Mesenchymal stem cell (in vitro differentiated cells and primary cell): ENCODE results near the gene NPHP4.

ENCODE experiments used
- DNase-seq: peaks from one replicate; pipeline ENCODE4 v3.0.0-alpha.2; 2013
- H2AFZ ChIP-seq: one replicate; pipeline ENCODE4 v1.6.1; 2013; ENCODE audit warnings: low read depth, mild to moderate bottlenecking, control low read depth, inconsistent platforms, low read length, moderate library complexity
- H2AK5ac ChIP-seq: 2 replicates; pipeline ENCODE4 v1.6.1; 2013; ENCODE audit warnings: low read length, moderate library complexity, mild to moderate bottlenecking, inconsistent platforms; ENCODE audit not compliant: severe bottlenecking
- H2BK120ac ChIP-seq: one replicate; pipeline ENCODE4 v1.6.1; 2013; ENCODE audit warnings: low read depth, mild to moderate bottlenecking, inconsistent platforms, low read length, moderate library complexity
- H2BK12ac ChIP-seq, 2 experiments: one replicate each; pipeline ENCODE4 v1.6.1; 2013; ENCODE audit warnings: inconsistent platforms in 2 of 2, low read length in 2 of 2, mild to moderate bottlenecking in 2 of 2, moderate library complexity in 2 of 2, control low read depth in 1 of 2
- H2BK15ac ChIP-seq: one replicate; pipeline ENCODE4 v1.6.1; 2013; ENCODE audit warnings: mild to moderate bottlenecking, low read depth, inconsistent platforms; ENCODE audit not compliant: poor library complexity, severe bottlenecking
- H2BK5ac ChIP-seq: 2 replicates; pipeline ENCODE4 v1.6.1; 2013; ENCODE audit warnings: low read depth, mild to moderate bottlenecking, low read length, control low read depth, inconsistent platforms; ENCODE audit not compliant: poor library complexity, severe bottlenecking
- H3K14ac ChIP-seq, 2 experiments: one replicate each; pipeline ENCODE4 v1.6.1; 2013; ENCODE audit warnings: inconsistent platforms in 2 of 2, low read length in 2 of 2, control low read depth in 1 of 2, mild to moderate bottlenecking in 1 of 2, moderate library complexity in 1 of 2
- H3K18ac ChIP-seq, 2 experiments: one replicate each; pipeline ENCODE4 v1.6.1; 2013; ENCODE audit warnings: inconsistent platforms in 2 of 2, low read length in 2 of 2, control low read depth in 1 of 2, low read depth in 1 of 2, mild to moderate bottlenecking in 1 of 2
- H3K23ac ChIP-seq, 2 experiments: one replicate each; pipeline ENCODE4 v1.6.1; 2013; ENCODE audit warnings: inconsistent platforms in 2 of 2, low read length in 2 of 2, mild to moderate bottlenecking in 2 of 2, moderate library complexity in 2 of 2, control low read depth in 1 of 2
- H3K27ac ChIP-seq: 2 replicates; pipeline ENCODE4 v1.5.1; 2013; ENCODE audit warnings: mild to moderate bottlenecking, moderate library complexity, low read length, control low read depth, inconsistent platforms; ENCODE audit not compliant: poor library complexity, severe bottlenecking
- H3K27me3 ChIP-seq, 2 experiments: 2 replicates each; pipeline versions ENCODE4 v1.6.1 to v1.7.0; 2013; ENCODE audit warnings: low read length in 2 of 2, mild to moderate bottlenecking in 2 of 2, moderate library complexity in 2 of 2, control low read depth in 1 of 2, inconsistent platforms in 1 of 2; ENCODE audit not compliant: control insufficient read depth in 1 of 2, insufficient read depth in 1 of 2
- H3K36me3 ChIP-seq, 2 experiments: 2 replicates each; pipeline versions ENCODE4 v1.6.1 to v1.7.0; 2013; ENCODE audit warnings: low read length in 2 of 2, control low read depth in 1 of 2, inconsistent platforms in 1 of 2, low read depth in 1 of 2, mild to moderate bottlenecking in 1 of 2; ENCODE audit not compliant: insufficient read depth in 2 of 2, control insufficient read depth in 1 of 2
- H3K4ac ChIP-seq, 2 experiments: one replicate each; pipeline ENCODE4 v1.6.1; 2013; ENCODE audit warnings: inconsistent platforms in 2 of 2, low read length in 2 of 2, mild to moderate bottlenecking in 2 of 2, moderate library complexity in 2 of 2, control low read depth in 1 of 2, low read depth in 1 of 2
- H3K4me1 ChIP-seq: 2 replicates; pipeline ENCODE4 v1.6.1; 2013; ENCODE audit warnings: low read depth, low read length, control low read depth; ENCODE audit not compliant: control insufficient read depth, insufficient read depth
- H3K4me2 ChIP-seq: 2 replicates; pipeline ENCODE4 v1.6.1; 2013; ENCODE audit warnings: low read length, mild to moderate bottlenecking, inconsistent platforms; ENCODE audit not compliant: poor library complexity, severe bottlenecking
- H3K4me3 ChIP-seq, 2 experiments: 2 replicates each; pipeline versions ENCODE4 v1.5.1 to v1.7.0; 2013; ENCODE audit warnings: low read length in 2 of 2, mild to moderate bottlenecking in 2 of 2, control low read depth in 1 of 2, low read depth in 1 of 2; ENCODE audit not compliant: insufficient read depth in 1 of 2
- H3K79me1 ChIP-seq: replicated peaks from 2 replicates; pipeline ENCODE4 v1.6.1; 2013; ENCODE audit warnings: mild to moderate bottlenecking, control low read depth, low read length, inconsistent platforms; ENCODE audit not compliant: poor library complexity, severe bottlenecking
- H3K9ac ChIP-seq: 2 replicates; pipeline ENCODE4 v1.7.0; 2013; ENCODE audit warnings: mild to moderate bottlenecking, low read length, moderate library complexity
- H3K9me3 ChIP-seq: 2 replicates; pipeline ENCODE4 v1.7.0; 2013; ENCODE audit warnings: mild to moderate bottlenecking, low read length; ENCODE audit not compliant: control insufficient read depth
- H4K8ac ChIP-seq: one replicate; pipeline ENCODE4 v1.6.1; 2013; ENCODE audit warnings: inconsistent platforms, mild to moderate bottlenecking, low read length, moderate library complexity
- H4K91ac ChIP-seq: one replicate; pipeline ENCODE4 v1.6.1; 2013; ENCODE audit warnings: mild to moderate bottlenecking, low read length, inconsistent platforms
- WGBS: methylation state at CpG from one replicate; pipeline ENCODE4 v1.1.7; 2013; ENCODE audit warnings: mixed read lengths; 5-methylcytosine and 5-hydroxymethylcytosine counted together

The NPHP4 gene

DNA sequence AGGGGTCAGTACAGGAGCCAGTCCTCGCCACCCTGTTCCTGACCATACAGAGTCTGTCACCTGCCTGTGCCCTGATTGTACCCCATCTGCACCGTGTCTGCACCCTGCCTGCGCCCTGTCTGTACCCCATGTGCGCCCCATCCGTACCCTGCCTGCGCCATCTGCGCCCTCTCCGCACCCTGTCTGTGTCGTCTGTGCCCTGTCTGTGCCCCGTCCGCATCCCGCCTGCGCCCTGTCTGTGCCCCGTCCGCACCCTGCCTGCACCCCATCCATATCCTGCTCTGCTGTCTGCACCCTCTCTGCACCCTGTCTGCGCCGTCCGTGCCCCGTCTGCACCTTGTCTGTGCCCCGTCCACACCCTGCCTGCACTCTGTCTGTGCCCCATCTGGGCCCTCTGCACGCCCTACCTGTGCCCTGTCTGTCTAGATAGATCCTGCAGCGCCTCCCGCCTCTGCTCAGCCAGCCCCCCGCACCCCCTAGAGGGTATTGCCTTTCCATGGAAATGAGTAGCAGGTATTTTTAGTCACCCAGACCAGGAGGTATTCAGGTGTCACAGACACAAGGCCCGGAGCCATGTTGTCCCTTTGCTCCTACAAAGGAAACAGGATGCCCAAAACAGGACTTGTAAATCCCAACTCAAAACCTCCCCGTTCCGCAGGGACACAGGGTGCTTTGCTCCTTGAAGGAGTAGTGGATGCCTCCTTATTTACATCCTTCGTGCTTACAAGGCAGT, 7.7 kb upstream of the NPHP4 start:
- Histone ChIP-seq H3K4me2 (no peak overlapping the region), H2BK15ac (no peak overlapping the region), H3K4ac (no peak overlapping the region), H3K36me3 (peaks cover 0 to 10% of the 10 kb centered on the region in 2 experiments), H3K9ac (no peak overlapping the region), H3K27ac (no peak overlapping the region), H3K4me3 (no peak overlapping the region), H3K79me1 (peaks cover 11% of the 10 kb centered on the region), H2BK5ac (no peak overlapping the region), H3K14ac (peak overlapping the region in 1 of 2 experiments; percentile 63), H4K8ac (no peak overlapping the region), H2BK120ac (no peak overlapping the region), H3K23ac (no peak overlapping the region), H2AFZ (no peak overlapping the region), H4K91ac (no peak overlapping the region), H3K4me1 (peaks cover 12% of the 10 kb centered on the region), H3K18ac (no peak overlapping the region), H3K9me3 (no peaks in the 10 kb centered on the region), H2BK12ac (no peak overlapping the region), H2AK5ac (no peak overlapping the region), H3K27me3 (peaks cover 0 to 14% of the 10 kb centered on the region in 2 experiments)
- no peak for DNase-seq
- 91% methylated on average over 28 of the region's 28 CpGs for WGBS

DNA sequence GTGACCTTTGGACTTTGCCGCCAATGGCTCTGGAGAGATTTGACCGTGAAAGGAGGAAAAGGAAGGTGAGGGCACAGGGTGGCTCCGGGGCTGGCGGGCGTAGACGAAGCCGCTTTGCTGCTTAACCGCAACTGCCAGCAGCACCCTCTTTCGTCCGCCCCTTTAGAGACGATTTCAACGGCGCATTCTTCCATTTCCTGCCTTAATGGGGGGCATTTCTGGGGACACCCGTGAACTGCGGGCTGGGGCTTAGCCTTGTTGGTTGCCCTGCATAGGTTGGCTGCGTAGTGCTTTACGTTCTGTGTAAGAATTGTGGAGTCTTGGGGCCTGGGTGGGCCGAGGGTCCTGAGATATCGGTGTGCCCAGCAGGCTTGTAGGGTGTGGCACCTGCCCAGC, 6.7 kb upstream of the NPHP4 start:
- Histone ChIP-seq H3K23ac (no peak overlapping the region), H2BK15ac (no peak overlapping the region), H3K36me3 (peaks cover 0 to 10% of the 10 kb centered on the region in 2 experiments), H3K27ac (no peak overlapping the region), H3K79me1 (peaks cover 15% of the 10 kb centered on the region), H2BK12ac (no peak overlapping the region), H3K4me2 (no peak overlapping the region), H2BK5ac (no peak overlapping the region), H3K27me3 (peaks cover 0 to 13% of the 10 kb centered on the region in 2 experiments), H4K91ac (no peak overlapping the region), H4K8ac (no peak overlapping the region), H2AK5ac (no peak overlapping the region), H3K18ac (no peak overlapping the region), H2AFZ (no peak overlapping the region), H3K4me3 (no peak overlapping the region), H3K9ac (no peak overlapping the region), H3K4me1 (peaks cover 12% of the 10 kb centered on the region), H3K14ac (no peak overlapping the region), H2BK120ac (no peak overlapping the region), H3K9me3 (no peaks in the 10 kb centered on the region), H3K4ac (no peak overlapping the region)
- WGBS: 92% methylated on average over 19 of the region's 19 CpGs
- no peak for DNase-seq

DNA sequence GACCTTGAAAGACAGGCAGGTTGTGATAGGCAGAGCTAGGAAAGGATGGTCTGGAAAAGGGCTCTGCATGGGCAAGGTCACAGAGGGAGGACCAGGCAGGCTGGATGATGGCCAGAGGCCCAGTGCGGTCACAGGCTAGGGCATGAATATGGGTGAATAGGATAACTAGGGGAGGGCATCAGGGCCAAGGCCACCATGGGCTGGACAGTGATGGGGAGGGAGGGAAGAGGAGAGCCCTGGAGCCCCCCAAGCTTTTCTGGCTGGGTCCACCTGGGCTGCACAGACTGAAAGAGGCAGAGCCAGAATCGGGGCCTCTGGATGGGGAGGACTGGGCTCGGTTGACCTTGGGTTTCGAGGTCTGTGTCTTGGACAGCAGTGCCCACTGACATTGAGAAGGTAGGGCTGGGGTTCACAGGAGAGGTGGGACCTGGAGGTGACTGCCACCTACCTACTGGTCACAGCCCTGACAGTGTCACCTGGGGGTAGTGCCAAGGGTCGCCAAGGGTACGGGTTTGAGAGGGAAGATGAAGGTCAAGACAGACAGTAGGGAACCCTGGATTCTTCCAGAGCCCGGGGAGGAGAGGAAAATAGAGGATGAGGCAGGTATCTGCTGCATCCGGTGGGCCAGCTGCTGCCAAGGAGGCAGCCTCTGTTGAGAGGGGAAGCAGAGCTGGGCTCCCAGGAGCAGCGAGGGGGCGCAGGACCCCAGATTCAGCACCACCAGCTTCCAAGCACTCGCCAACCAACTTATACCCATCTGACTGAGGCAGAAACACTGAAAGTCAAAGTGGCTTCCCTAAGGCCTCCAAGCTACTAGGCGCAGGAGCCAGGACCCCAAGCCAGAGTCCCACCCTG, 6.1 kb upstream of the NPHP4 start:
- H3K18ac ChIP-seq: no peak overlapping the region
- no peak overlapping the region for H2BK12ac ChIP-seq
- no peak overlapping the region for H3K9ac ChIP-seq
- no peak overlapping the region for H3K27ac ChIP-seq
- WGBS: 91% methylated on average over 9 of the region's 12 CpGs
- peaks cover 0 to 10% of the 10 kb centered on the region in 2 experiments for H3K27me3 ChIP-seq
- peak overlapping the region in 1 of 2 experiments; percentile 9 for H3K14ac ChIP-seq
- no peak overlapping the region for H3K4me2 ChIP-seq
- no peak overlapping the region for H3K4ac ChIP-seq
- peaks cover 18% of the 10 kb centered on the region for H3K79me1 ChIP-seq
- H3K23ac ChIP-seq: no peak overlapping the region
- no peak overlapping the region for H4K8ac ChIP-seq
- H3K4me3 ChIP-seq: no peak overlapping the region
- no peak overlapping the region for H2BK15ac ChIP-seq
- H2AFZ ChIP-seq: no peak overlapping the region
- H4K91ac ChIP-seq: no peak overlapping the region
- H3K9me3 ChIP-seq: no peaks in the 10 kb centered on the region
- H2BK5ac ChIP-seq: no peak overlapping the region
- H2BK120ac ChIP-seq: no peak overlapping the region
- H2AK5ac ChIP-seq: no peak overlapping the region
- H3K4me1 ChIP-seq: peaks cover 17% of the 10 kb centered on the region
- peaks cover 0 to 10% of the 10 kb centered on the region in 2 experiments for H3K36me3 ChIP-seq
- no peak for DNase-seq

DNA sequence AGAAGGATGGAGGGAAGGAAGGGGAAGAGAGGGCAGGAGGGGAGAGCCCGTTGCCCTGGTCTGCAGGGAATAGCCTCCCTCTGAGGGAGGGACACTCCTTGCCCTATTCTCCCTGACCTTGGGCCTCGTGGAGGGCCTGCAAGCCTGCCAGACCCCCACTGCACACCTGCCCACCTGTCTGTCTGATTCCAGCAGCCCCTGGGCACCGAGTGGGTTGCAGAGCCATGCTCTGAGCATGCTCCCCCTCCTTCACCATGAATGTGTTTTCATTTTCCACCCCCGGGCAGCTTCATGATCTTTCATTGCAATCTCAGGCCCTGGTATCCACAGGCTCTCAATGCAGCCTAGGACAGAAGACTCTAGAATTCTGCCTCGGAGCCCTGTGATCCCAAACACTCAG, 5.1 kb upstream of the NPHP4 start:
- Histone ChIP-seq H2BK5ac (no peak overlapping the region), H3K14ac (no peak overlapping the region), H3K4me2 (no peak overlapping the region), H2AFZ (no peak overlapping the region), H2BK12ac (no peak overlapping the region), H3K27me3 (peaks cover 0 to 6% of the 10 kb centered on the region in 2 experiments), H2BK120ac (no peak overlapping the region), H3K79me1 (peaks cover 20% of the 10 kb centered on the region), H3K18ac (no peak overlapping the region), H3K4me3 (no peak overlapping the region), H4K8ac (no peak overlapping the region), H3K23ac (no peak overlapping the region), H3K4me1 (peaks cover 14% of the 10 kb centered on the region), H2BK15ac (no peak overlapping the region), H3K27ac (no peak overlapping the region), H4K91ac (no peak overlapping the region), H3K36me3 (peaks cover 0 to 10% of the 10 kb centered on the region in 2 experiments), H3K9ac (no peak overlapping the region), H3K9me3 (no peaks in the 10 kb centered on the region), H3K4ac (no peak overlapping the region), H2AK5ac (no peak overlapping the region)
- DNase-seq: no peak
- WGBS: 59% methylated on average over 5 of the region's 5 CpGs
